Activated CD4-positive, alpha-beta T cell treated with anti-CD3 and anti-CD28 coated beads for 36 hours (primary cell): ENCODE results near the gene PDE2A. TPM values are rescaled to one million over a fixed set of nuclear protein-coding genes. Genes with fewer than 3 reads are reported as not detected.

ENCODE experiments used
- ATAC-seq: fragments of 200-7000 bp; cut with Tn5 transposase; one replicate; pipeline ENCODE4 v1.10.0; 2021; ENCODE audit warnings: mild to moderate bottlenecking, moderate library complexity
- CTCF ChIA-PET: fragments of 350-600 bp; sonication (Branson Sonifier 250); formaldehyde crosslinking; loops from one replicate; lab custom pipeline; 2021; ENCODE audit warnings: antibody characterized with exemption; lab: Charles Lee
- POLR2A ChIA-PET: fragments of 350-600 bp; sonication (Branson Sonifier 250); formaldehyde crosslinking; loops from one replicate; lab custom pipeline; 2021; ENCODE audit warnings: antibody characterized with exemption, inconsistent platforms; lab: Charles Lee
- DNase-seq: peaks from one replicate; pipeline ENCODE4 v3.0.0-alpha.2; 2020
- H3K27ac Mint-ChIP-seq: one replicate; pipeline ENCODE4 v1.8.0; 2021; ENCODE audit warnings: mixed read lengths
- H3K27me3 Mint-ChIP-seq: one replicate; pipeline ENCODE4 v1.8.0; 2021; ENCODE audit warnings: mixed read lengths
- H3K36me3 Mint-ChIP-seq: one replicate; pipeline ENCODE4 v1.8.0; 2021; ENCODE audit warnings: low read depth, mixed read lengths
- H3K4me1 Mint-ChIP-seq: one replicate; pipeline ENCODE4 v1.8.0; 2021; ENCODE audit warnings: mixed read lengths
- H3K4me3 Mint-ChIP-seq: one replicate; pipeline ENCODE4 v1.8.0; 2021; ENCODE audit warnings: mild to moderate bottlenecking, moderate library complexity, mixed read lengths
- H3K9me3 Mint-ChIP-seq: one replicate; pipeline ENCODE4 v1.8.0; 2021; ENCODE audit warnings: low read depth, mixed read lengths
- intact Hi-C, 2 experiments: fragments of 100-400 bp; cut with DNase I in 1 of 2; cut with micrococcal nuclease in 1 of 2; formaldehyde crosslinking; loops; one replicate each; pipeline versions ENCODE4 v1.14.2 to v1.15.1; 2022 to 2024; cut with DNase I, micrococcal nuclease
- total RNA-seq, 2 experiments: library from RNA; stranded (reverse); gene quantifications; one replicate each; pipeline ENCODE4 v1.2.3, GENCODE V29; 2021

The PDE2A gene
- total RNA-seq, 2 experiments from 2014 or later = 0.30 to 0.73 TPM

- H3K9me3 Mint-ChIP-seq = no peaks in the 10 kb centered on the region
- CTCF ChIA-PET = interaction anchor here (0.6 to 5.2 kb wide), 4 partner anchors 9 to 94 kb away, joined by 3 to 74 read pairs (median 14); no protein-coding TSS in a partner anchor
- POLR2A ChIA-PET = no interaction called here
- peaks cover 15% of the 10 kb centered on the region for H3K4me1 Mint-ChIP-seq
- H3K27me3 Mint-ChIP-seq = peaks cover 1% of the 10 kb centered on the region
- intact Hi-C loops = loop anchor here (2.0 to 5.0 kb wide), 3 partner anchors 40 to 200 kb away; no protein-coding TSS in a partner anchor
- peaks cover 4% of the 10 kb centered on the region for H3K36me3 Mint-ChIP-seq
- ATAC-seq = no peak
- no peak for DNase-seq
- no peak overlapping the region for H3K27ac Mint-ChIP-seq
- no peak overlapping the region for H3K4me3 Mint-ChIP-seq
These were observed 8.1 kb upstream of the PDE2A start for GRCh38 chr11:72682238-72682857.

GRCh38 chr11:72681226-72682153 lies 7.3 kb upstream of the PDE2A start:
- ChIA-PET CTCF (interaction anchor here (0.6 to 5.2 kb wide), 6 partner anchors 9 to 95 kb away, joined by 3 to 74 read pairs (median 6); no protein-coding TSS in a partner anchor), POLR2A (no interaction called here)
- H3K27me3 Mint-ChIP-seq = peaks cover 4% of the 10 kb centered on the region
- H3K27ac Mint-ChIP-seq = no peak overlapping the region
- intact Hi-C loops = loop anchor here (2.0 to 5.0 kb wide), 3 partner anchors 39 to 199 kb away; no protein-coding TSS in a partner anchor
- H3K4me3 Mint-ChIP-seq = no peak overlapping the region
- H3K4me1 Mint-ChIP-seq = peaks cover 11% of the 10 kb centered on the region
- H3K9me3 Mint-ChIP-seq = no peaks in the 10 kb centered on the region
- peaks cover under 1% of the 10 kb centered on the region for H3K36me3 Mint-ChIP-seq
- no peak for DNase-seq
- no peak for ATAC-seq

DNA sequence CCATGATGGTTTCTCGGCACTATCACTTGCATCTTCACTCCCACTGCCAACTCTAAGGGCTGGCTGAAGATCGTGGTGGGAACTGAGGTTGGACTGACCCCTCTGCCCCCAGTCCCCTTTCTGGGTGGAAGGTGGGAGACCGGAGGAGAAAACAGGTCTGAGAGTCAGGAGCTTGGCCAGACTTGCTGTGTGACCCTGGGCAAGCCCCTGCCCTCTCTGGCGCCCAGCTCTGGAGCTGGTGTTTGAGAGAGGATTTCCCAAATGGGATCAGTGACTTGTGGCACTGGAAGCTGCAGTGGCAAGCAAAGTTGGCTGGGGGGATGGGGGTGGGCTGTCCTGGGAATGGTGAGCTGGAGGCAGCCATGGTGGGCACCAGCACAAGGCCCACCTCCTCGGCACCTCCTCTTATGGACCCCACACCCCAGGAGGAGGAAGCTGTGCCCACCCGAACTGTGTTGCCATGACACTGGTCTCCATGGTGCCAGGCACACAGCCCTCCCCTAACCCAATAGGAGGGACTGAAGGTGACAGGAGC lies 6.5 kb upstream of the PDE2A start:
- H3K9me3 Mint-ChIP-seq = no peaks in the 10 kb centered on the region
- H3K36me3 Mint-ChIP-seq = no peaks in the 10 kb centered on the region
- no peak overlapping the region for H3K27ac Mint-ChIP-seq
- intact Hi-C loops = loop anchor here in 1 of 2 experiments (5.0 kb wide), 1 partner anchor 198 kb away; no protein-coding TSS in a partner anchor
- H3K27me3 Mint-ChIP-seq = peaks cover 10% of the 10 kb centered on the region
- DNase-seq (no peak), ATAC-seq (no peak)
- H3K4me3 Mint-ChIP-seq = no peak overlapping the region
- H3K4me1 Mint-ChIP-seq = peaks cover 5% of the 10 kb centered on the region
- ChIA-PET POLR2A (no interaction called here), CTCF (interaction anchor here (1.1 to 1.8 kb wide), 3 partner anchors 9 to 94 kb away, joined by 4 to 7 read pairs (median 5); no protein-coding TSS in a partner anchor)

DNA sequence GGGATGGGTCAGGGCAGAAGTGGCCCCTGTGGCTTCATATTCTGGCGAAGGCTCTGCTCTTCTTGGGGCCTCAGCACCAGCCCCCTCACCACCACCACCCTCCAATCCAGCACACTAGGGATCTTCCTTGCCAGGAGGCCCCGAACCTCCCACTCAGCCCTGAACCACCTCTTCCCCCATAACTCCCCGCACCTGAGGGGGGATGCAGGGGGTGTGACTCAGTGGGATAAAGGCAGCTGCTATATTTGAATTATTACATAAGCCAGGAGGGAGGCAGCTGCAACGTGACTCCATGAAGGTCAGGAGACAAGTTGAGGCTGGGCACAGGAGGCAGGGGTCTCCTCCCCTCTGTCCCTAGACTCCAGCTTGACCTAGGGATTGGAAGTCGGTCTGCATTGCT lies 5.6 kb upstream of the PDE2A start:
- peaks cover 5% of the 10 kb centered on the region for H3K4me1 Mint-ChIP-seq
- intact Hi-C loops = loop anchor here in 1 of 2 experiments (5.0 kb wide), 1 partner anchor 198 kb away; no protein-coding TSS in a partner anchor
- H3K27me3 Mint-ChIP-seq = peaks cover 18% of the 10 kb centered on the region
- no peaks in the 10 kb centered on the region for H3K36me3 Mint-ChIP-seq
- H3K27ac Mint-ChIP-seq = no peak overlapping the region
- POLR2A ChIA-PET = no interaction called here
- no peaks in the 10 kb centered on the region for H3K9me3 Mint-ChIP-seq
- DNase-seq = no peak
- H3K4me3 Mint-ChIP-seq = no peak overlapping the region
- no peak for ATAC-seq
- CTCF ChIA-PET = interaction anchor here (0.6 to 1.8 kb wide), 4 partner anchors 8 to 46 kb away, joined by 3 to 7 read pairs (median 4); no protein-coding TSS in a partner anchor

DNA sequence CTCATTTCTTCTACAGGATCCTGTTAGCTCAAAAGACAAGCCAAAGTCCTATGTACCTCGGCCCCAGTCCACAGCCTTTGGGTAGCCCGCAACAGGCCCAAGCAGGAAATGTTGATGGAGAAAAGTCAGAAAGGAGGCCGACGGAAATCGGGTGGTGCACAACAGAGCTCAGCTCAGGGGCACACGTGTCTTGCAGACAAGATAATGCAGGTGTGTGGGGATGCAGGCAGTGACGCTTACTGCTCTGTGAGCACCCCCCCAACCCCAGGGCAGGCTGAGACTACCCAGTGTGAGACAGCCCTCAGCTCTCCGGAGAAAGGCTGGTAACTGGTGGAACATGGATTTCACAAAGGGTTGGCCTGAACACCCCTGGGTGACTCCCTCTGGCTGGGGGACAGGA lies 4.3 kb upstream of the PDE2A start:
- no peak for ATAC-seq
- peaks cover 28% of the 10 kb centered on the region for H3K27me3 Mint-ChIP-seq
- H3K4me3 Mint-ChIP-seq = no peak overlapping the region
- no peaks in the 10 kb centered on the region for H3K9me3 Mint-ChIP-seq
- no peaks in the 10 kb centered on the region for H3K36me3 Mint-ChIP-seq
- intact Hi-C loops = no loop called here
- H3K27ac Mint-ChIP-seq = no peak overlapping the region
- POLR2A ChIA-PET = interaction anchor here (1.2 kb wide), 1 partner anchor 9 kb away, joined by 3 read pairs; no protein-coding TSS in a partner anchor
- peaks cover 5% of the 10 kb centered on the region for H3K4me1 Mint-ChIP-seq
- DNase-seq = no peak
- CTCF ChIA-PET = interaction anchor here (0.6 to 1.0 kb wide), 2 partner anchors 11 to 184 kb away, joined by 4 to 5 read pairs; no protein-coding TSS in a partner anchor

DNA sequence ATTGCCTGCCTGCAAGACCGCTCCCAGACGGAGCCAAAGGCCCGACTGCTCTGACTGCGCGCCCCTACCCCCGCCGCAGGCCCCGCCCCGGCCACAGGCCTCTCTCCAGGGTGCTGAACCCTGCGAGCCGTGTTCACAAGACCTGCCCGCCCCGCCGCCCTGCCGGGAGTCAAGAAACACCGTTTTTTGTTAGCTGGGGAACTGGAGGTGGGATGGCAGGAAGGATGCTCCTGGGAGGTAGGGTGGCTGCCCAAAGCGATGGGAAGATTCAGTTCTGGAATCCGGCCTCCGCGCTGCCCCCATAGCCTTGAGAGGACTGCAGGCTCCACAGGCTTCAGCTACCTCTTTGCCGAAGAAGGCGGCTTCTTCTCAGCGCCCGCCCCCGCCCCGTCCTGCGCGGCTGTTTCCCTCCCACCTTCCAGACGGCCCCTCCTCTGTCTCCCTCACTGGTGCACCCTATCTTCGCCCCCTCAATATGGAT lies 2.7 kb upstream of the PDE2A start:
- CTCF ChIA-PET = interaction anchor here (2.2 to 2.8 kb wide), 2 partner anchors 9 kb away, joined by 10 to 15 read pairs; no protein-coding TSS in a partner anchor
- H3K4me3 Mint-ChIP-seq = no peak overlapping the region
- no peaks in the 10 kb centered on the region for H3K36me3 Mint-ChIP-seq
- peak; percentile 86 for DNase-seq
- peak; percentile 84 for ATAC-seq
- intact Hi-C loops = no loop called here
- no peak overlapping the region for H3K27ac Mint-ChIP-seq
- no peaks in the 10 kb centered on the region for H3K9me3 Mint-ChIP-seq
- H3K4me1 Mint-ChIP-seq = peaks cover 5% of the 10 kb centered on the region
- peaks cover 42% of the 10 kb centered on the region for H3K27me3 Mint-ChIP-seq
- POLR2A ChIA-PET = no interaction called here

DNA sequence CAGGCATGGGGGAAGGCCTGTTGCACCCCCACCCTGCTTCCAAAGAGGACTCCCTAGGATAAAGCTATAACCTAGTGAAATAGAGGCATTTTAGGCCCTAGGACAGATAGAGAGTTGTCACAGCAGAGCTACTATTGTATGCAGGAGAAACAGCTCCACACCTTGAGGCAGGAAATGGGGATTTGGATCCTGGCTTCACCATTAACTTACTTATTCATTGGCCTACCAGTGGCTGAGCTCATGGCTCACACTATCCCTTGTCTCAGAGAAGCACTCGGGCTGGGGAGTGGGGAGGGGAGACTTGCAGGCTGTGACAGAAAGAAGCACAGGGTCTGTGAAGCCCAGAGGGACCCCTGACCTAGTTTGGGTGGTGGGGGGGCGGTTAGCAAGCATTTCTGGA lies 999 bp upstream of the PDE2A start:
- H3K9me3 Mint-ChIP-seq = no peaks in the 10 kb centered on the region
- no peak overlapping the region for H3K27ac Mint-ChIP-seq
- no peaks in the 10 kb centered on the region for H3K36me3 Mint-ChIP-seq
- H3K4me1 Mint-ChIP-seq = peaks cover 2% of the 10 kb centered on the region
- no peak overlapping the region for H3K4me3 Mint-ChIP-seq
- intact Hi-C loops = no loop called here
- ChIA-PET POLR2A (no interaction called here), CTCF (interaction anchor here (0.7 to 2.8 kb wide), 4 partner anchors 9 to 358 kb away, joined by 3 to 15 read pairs (median 4); no protein-coding TSS in a partner anchor)
- ATAC-seq (no peak), DNase-seq (no peak)
- peaks cover 56% of the 10 kb centered on the region for H3K27me3 Mint-ChIP-seq

GRCh38 chr11:72673284-72673942 lies 809 bp downstream of the PDE2A start:
- ATAC-seq (no peak), DNase-seq (no peak)
- Mint-ChIP-seq H3K27ac (no peak overlapping the region), H3K27me3 (peaks cover 66% of the 10 kb centered on the region), H3K36me3 (no peaks in the 10 kb centered on the region), H3K9me3 (no peaks in the 10 kb centered on the region), H3K4me1 (peaks cover 13% of the 10 kb centered on the region), H3K4me3 (no peak overlapping the region)
- intact Hi-C loops = no loop called here
- ChIA-PET CTCF (no interaction called here), POLR2A (no interaction called here)

DNA sequence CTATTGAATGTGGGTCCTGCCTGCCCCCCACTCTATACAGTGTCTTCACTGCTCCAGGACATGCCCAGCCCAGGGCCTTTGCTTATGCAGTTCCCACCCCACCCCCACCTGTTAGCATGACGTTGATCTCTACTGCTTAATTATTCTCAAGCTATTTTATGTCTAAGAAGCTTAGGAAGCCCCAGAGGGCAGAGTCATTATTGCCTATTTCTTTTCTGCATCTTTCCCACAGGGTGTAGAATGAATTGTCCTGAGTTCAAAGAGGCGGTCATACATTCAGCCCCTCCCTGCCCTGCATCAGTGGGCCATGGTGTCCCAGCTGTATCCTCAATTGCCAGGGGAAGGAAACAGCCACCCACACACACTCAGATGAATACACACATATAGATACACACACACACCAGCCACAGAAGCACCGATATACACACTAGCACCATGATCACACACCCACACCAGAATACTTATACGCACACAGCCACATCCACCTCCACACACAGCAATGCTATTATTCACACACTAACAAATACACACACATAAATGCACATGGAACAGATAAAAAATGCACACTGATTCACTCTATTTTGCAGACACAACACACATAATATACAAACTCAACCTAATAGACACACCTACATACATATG lies 1.5 kb downstream of the PDE2A start:
- Mint-ChIP-seq H3K27me3 (peaks cover 66% of the 10 kb centered on the region), H3K4me1 (peaks cover 13% of the 10 kb centered on the region), H3K27ac (no peak overlapping the region), H3K9me3 (no peaks in the 10 kb centered on the region), H3K36me3 (no peaks in the 10 kb centered on the region), H3K4me3 (no peak overlapping the region)
- POLR2A ChIA-PET = no interaction called here
- CTCF ChIA-PET = interaction anchor here (1.3 to 1.8 kb wide), 2 partner anchors 8 to 12 kb away, joined by 3 to 7 read pairs; no protein-coding TSS in a partner anchor
- no peak for ATAC-seq
- no peak for DNase-seq
- intact Hi-C loops = no loop called here
